ENCODE measurements around the gene HAGH.

HAGH gene

DNA sequence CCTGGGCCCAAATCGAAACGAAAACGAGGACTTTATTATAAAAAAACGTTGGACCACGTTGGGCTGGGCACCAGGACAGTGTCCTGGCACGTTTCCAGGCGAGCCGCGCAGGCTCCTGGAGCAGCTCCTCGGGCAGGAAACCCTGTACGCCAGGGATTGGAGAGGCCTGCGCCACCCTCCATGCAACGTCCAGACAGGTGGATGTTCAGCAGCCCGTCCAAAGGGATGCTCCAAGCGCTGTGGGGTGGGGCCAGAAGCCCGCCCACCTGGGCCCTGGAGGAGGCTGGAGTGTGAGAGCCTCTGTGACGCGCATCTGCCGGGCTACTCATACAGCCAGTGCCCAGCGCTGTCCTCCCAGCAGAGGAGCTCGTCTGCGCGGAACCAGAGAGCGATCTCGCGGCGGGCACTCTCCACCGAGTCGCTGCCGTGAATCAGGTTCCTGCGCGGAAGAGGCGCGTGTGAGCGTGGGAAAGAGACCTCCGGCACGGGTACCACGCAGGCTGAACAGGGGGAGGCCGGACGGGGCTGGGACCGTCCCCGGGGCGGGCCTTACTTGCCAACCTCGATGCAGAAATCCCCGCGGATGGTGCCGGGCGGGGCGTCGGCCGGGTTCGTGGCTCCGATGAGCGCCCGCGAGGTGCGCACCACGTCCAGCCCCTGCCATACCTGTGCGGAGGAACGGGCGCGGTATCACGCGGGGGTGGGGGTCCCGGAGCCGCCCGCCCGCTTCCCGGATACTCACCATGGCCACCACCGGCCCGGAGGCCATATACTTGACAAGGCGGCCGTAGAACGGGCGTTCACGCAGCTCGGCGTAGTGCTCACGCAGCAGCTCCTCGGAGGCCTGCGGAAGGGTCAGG is 56.1 kb downstream of the HAGH start (continued):
- TF ChIP-seq ZNF549 (tag by site-specific recombination; IDR thresholded peaks at IDR 0.05) (no peak), HOXA7 (CRISPR knock-in tag; IDR thresholded peaks at IDR 0.05; ENCODE audit: borderline replicate concordance) (no peak), REPIN1 (tag by site-specific recombination; IDR thresholded peaks at IDR 0.05; ENCODE audit: low read depth) (no peak), ZNF776 (tag by site-specific recombination; IDR thresholded peaks at IDR 0.05; ENCODE audit: borderline replicate concordance) (no peak), ZBTB1 (tag by site-specific recombination; IDR thresholded peaks at IDR 0.05) (0 out of 2 replicates have a peak, but pooled peaks have one; percentile 26), ZNF548 (tag by site-specific recombination; IDR thresholded peaks at IDR 0.05) (no peak), ZNF341 (tag by site-specific recombination; IDR thresholded peaks at IDR 0.05; ENCODE audit: low read depth) (0 out of 2 replicates have a peak, but pooled peaks have one; percentile 8), ZNF146 (tag by site-specific recombination; IDR thresholded peaks at IDR 0.05) (no peak), ZNF48 (tag by site-specific recombination; IDR thresholded peaks at IDR 0.05) (no peak), SP7 (tag by site-specific recombination; IDR thresholded peaks at IDR 0.05) (peak; percentile 51; the same call in 1 of the 2 replicates), ZNF335 (tag by site-specific recombination; conservative IDR thresholded peaks at IDR 0.05) (peak; percentile 68), ZNF391 (tag by site-specific recombination; IDR thresholded peaks at IDR 0.05; ENCODE audit: borderline replicate concordance, low read depth) (no peak; the same call in 1 of the 2 replicates), SALL2 (tag by site-specific recombination; IDR thresholded peaks at IDR 0.05; ENCODE audit: borderline replicate concordance) (no peak), ZNF221 (tag by site-specific recombination; IDR thresholded peaks at IDR 0.05; ENCODE audit: borderline replicate concordance) (no peak), ZNF211 (tag by site-specific recombination; IDR thresholded peaks at IDR 0.05; ENCODE audit: low read depth) (no peak), ZNF394 (tag by site-specific recombination; IDR thresholded peaks at IDR 0.05; ENCODE audit: borderline replicate concordance) (peak; percentile 74; the same call in 1 of the 2 replicates), ZNF184 (tag by site-specific recombination; IDR thresholded peaks at IDR 0.05) (no peak), ZNF473 (tag by site-specific recombination; IDR thresholded peaks at IDR 0.05) (no peak), ZNF623 (tag by site-specific recombination; IDR thresholded peaks at IDR 0.05) (no peak), ZNF624 (tag by site-specific recombination; IDR thresholded peaks at IDR 0.05) (no peak), ZSCAN23 (tag by site-specific recombination; IDR thresholded peaks at IDR 0.05) (no peak)
- TF ChIP-seq, protein P1, sequence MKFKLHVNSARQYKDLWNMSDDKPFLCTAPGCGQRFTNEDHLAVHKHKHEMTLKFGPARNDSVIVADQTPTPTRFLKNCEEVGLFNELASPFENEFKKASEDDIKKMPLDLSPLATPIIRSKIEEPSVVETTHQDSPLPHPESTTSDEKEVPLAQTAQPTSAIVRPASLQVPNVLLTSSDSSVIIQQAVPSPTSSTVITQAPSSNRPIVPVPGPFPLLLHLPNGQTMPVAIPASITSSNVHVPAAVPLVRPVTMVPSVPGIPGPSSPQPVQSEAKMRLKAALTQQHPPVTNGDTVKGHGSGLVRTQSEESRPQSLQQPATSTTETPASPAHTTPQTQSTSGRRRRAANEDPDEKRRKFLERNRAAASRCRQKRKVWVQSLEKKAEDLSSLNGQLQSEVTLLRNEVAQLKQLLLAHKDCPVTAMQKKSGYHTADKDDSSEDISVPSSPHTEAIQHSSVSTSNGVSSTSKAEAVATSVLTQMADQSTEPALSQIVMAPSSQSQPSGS (tag by site-specific recombination; IDR thresholded peaks at IDR 0.05; ENCODE audit: low read depth): no peak
- TF ChIP-seq, protein P2, sequence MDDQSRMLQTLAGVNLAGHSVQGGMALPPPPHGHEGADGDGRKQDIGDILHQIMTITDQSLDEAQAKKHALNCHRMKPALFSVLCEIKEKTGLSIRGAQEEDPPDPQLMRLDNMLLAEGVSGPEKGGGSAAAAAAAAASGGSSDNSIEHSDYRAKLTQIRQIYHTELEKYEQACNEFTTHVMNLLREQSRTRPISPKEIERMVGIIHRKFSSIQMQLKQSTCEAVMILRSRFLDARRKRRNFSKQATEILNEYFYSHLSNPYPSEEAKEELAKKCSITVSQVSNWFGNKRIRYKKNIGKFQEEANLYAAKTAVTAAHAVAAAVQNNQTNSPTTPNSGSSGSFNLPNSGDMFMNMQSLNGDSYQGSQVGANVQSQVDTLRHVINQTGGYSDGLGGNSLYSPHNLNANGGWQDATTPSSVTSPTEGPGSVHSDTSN (CRISPR knock-in tag; IDR thresholded peaks at IDR 0.05): no peak
- TF ChIP-seq, protein P3, sequence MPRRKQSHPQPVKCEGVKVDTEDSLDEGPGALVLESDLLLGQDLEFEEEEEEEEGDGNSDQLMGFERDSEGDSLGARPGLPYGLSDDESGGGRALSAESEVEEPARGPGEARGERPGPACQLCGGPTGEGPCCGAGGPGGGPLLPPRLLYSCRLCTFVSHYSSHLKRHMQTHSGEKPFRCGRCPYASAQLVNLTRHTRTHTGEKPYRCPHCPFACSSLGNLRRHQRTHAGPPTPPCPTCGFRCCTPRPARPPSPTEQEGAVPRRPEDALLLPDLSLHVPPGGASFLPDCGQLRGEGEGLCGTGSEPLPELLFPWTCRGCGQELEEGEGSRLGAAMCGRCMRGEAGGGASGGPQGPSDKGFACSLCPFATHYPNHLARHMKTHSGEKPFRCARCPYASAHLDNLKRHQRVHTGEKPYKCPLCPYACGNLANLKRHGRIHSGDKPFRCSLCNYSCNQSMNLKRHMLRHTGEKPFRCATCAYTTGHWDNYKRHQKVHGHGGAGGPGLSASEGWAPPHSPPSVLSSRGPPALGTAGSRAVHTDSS (tag by site-specific recombination; IDR thresholded peaks at IDR 0.05): no peak
- TF ChIP-seq, protein P4, sequence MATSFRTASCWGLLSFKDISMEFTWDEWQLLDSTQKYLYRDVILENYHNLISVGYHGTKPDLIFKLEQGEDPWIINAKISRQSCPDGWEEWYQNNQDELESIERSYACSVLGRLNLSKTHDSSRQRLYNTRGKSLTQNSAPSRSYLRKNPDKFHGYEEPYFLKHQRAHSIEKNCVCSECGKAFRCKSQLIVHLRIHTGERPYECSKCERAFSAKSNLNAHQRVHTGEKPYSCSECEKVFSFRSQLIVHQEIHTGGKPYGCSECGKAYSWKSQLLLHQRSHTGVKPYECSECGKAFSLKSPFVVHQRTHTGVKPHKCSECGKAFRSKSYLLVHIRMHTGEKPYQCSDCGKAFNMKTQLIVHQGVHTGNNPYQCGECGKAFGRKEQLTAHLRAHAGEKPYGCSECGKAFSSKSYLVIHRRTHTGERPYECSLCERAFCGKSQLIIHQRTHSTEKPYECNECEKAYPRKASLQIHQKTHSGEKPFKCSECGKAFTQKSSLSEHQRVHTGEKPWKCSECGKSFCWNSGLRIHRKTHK (tag by site-specific recombination; IDR thresholded peaks at IDR 0.05): no peak
- TF ChIP-seq, protein P5, sequence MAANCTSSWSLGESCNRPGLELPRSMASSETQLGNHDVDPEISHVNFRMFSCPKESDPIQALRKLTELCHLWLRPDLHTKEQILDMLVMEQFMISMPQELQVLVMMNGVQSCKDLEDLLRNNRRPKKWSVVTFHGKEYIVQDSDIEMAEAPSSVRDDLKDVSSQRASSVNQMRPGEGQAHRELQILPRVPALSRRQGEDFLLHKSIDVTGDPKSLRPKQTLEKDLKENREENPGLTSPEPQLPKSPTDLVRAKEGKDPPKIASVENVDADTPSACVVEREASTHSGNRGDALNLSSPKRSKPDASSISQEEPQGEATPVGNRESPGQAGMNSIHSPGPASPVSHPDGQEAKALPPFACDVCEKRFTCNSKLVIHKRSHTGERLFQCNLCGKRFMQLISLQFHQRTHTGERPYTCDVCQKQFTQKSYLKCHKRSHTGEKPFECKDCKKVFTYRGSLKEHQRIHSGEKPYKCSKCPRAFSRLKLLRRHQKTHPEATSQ (tag by site-specific recombination; IDR thresholded peaks at IDR 0.05): 0 out of 2 replicates have a peak, but pooled peaks have one; percentile 32
- TF ChIP-seq, protein P6, sequence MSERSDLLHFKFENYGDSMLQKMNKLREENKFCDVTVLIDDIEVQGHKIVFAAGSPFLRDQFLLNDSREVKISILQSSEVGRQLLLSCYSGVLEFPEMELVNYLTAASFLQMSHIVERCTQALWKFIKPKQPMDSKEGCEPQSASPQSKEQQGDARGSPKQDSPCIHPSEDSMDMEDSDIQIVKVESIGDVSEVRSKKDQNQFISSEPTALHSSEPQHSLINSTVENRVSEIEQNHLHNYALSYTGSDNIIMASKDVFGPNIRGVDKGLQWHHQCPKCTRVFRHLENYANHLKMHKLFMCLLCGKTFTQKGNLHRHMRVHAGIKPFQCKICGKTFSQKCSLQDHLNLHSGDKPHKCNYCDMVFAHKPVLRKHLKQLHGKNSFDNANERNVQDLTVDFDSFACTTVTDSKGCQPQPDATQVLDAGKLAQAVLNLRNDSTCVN (tag by site-specific recombination; optimal IDR thresholded peaks at IDR 0.05): peak; percentile 96
- TF ChIP-seq, protein P7, sequence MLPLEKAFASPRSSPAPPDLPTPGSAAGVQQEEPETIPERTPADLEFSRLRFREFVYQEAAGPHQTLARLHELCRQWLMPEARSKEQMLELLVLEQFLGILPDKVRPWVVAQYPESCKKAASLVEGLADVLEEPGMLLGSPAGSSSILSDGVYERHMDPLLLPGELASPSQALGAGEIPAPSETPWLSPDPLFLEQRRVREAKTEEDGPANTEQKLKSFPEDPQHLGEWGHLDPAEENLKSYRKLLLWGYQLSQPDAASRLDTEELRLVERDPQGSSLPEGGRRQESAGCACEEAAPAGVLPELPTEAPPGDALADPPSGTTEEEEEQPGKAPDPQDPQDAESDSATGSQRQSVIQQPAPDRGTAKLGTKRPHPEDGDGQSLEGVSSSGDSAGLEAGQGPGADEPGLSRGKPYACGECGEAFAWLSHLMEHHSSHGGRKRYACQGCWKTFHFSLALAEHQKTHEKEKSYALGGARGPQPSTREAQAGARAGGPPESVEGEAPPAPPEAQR (tag by site-specific recombination; IDR thresholded peaks at IDR 0.05): no peak

All from HEK293 (cell line).